GM23338 (cell line): Measurements from ENCODE around the gene CPNE4.

Source experiments
- CTCF ChIP-seq, 2 experiments: fragments of 200-600 bp in 1 of 2; sonication (generic) in 1 of 2; conservative IDR thresholded peaks; 2 replicates each; pipeline versions ENCODE4 v1.5.1 to v1.6.1; 2016 to 2017; ENCODE audit warnings: antibody characterized with exemption in 2 of 2, low read depth in 2 of 2, mild to moderate bottlenecking in 2 of 2, moderate library complexity in 1 of 2
- EZH2 ChIP-seq: fragments of 200-600 bp; sonication (generic); IDR thresholded peaks from one replicate; pipeline ENCODE4 v1.8.0; 2017; ENCODE audit warnings: antibody characterized with exemption, mild to moderate bottlenecking, low read depth; ENCODE audit not compliant: unreplicated experiment
- EZH2phosphoT487 ChIP-seq: fragments of 200-600 bp; sonication (generic); IDR thresholded peaks from one replicate; pipeline ENCODE4 v1.8.1; 2018; ENCODE audit warnings: antibody characterized with exemption; ENCODE audit not compliant: unreplicated experiment
- JUNB ChIP-seq: IDR thresholded peaks from one replicate; pipeline ENCODE4 v1.6.1; 2016; ENCODE audit warnings: antibody characterized with exemption; ENCODE audit not compliant: unreplicated experiment
- NANOG ChIP-seq: IDR thresholded peaks from 2 replicates; pipeline ENCODE4 v1.6.1; 2016; ENCODE audit warnings: antibody characterized with exemption, borderline replicate concordance
- POLR2AphosphoS5 ChIP-seq: IDR thresholded peaks from 2 replicates; pipeline ENCODE4 v1.6.1; 2016; ENCODE audit warnings: antibody characterized with exemption, low read depth
- REST ChIP-seq: IDR thresholded peaks from one replicate; pipeline ENCODE4 v1.6.1; 2018; ENCODE audit warnings: antibody characterized with exemption; ENCODE audit not compliant: unreplicated experiment
- STAT1 ChIP-seq: IDR thresholded peaks from one replicate; pipeline ENCODE4 v1.6.1; 2016; ENCODE audit warnings: antibody characterized with exemption; ENCODE audit not compliant: unreplicated experiment

GRCh38 chr3:131699001-131699400 is 335.8 kb downstream of the CPNE4 start:
- TF ChIP-seq CTCF (conservative IDR thresholded peaks at IDR 0.05; ENCODE audit: low read depth in 2 of 2) (no peak), EZH2phosphoT487 (no peak), STAT1 (no peak), EZH2 (no peak), NANOG (no peak), REST (no peak), POLR2AphosphoS5 (no peak), JUNB (no peak)
